ENCODE data around the gene PDILT.

The PDILT gene

GRCh38 chr16:20396846-20397467 is 7.6 kb downstream of the PDILT start (continued):
- TF ChIP-seq ZNF280C (tag by site-specific recombination; IDR thresholded peaks at IDR 0.05) (no peak), ZNF701 (tag by site-specific recombination; IDR thresholded peaks at IDR 0.05) (no peak), ZNF501 (tag by site-specific recombination; IDR thresholded peaks at IDR 0.05) (no peak), ZNF202 (tag by site-specific recombination; IDR thresholded peaks at IDR 0.05; ENCODE audit: borderline replicate concordance) (no peak), KLF9 (tag by site-specific recombination; IDR thresholded peaks at IDR 0.05; ENCODE audit: low read depth) (no peak), GLIS1 (tag by site-specific recombination; IDR thresholded peaks at IDR 0.05) (no peak)

- no peak overlapping the region for H3K27ac ChIP-seq (ENCODE audit: extremely low read depth, low read depth, low read length)
- no peaks in the 10 kb centered on the region for H3K36me3 ChIP-seq (ENCODE audit: control insufficient read depth in 2 of 2, insufficient read depth in 1 of 2, low read length in 2 of 2)
- ChIA-PET POLR2A (no interaction called here), CTCF (interaction anchor here (1.3 to 2.6 kb wide), 2 partner anchors 10 to 11 kb away, joined by 6 to 19 read pairs; no protein-coding TSS in a partner anchor)
- H3K4me1 ChIP-seq (ENCODE audit: control insufficient read depth, insufficient read depth, low read length): no peaks in the 10 kb centered on the region
- TF ChIP-seq ZSCAN16 (tag by site-specific recombination; IDR thresholded peaks at IDR 0.05) (no peak), ZNF169 (tag by site-specific recombination; IDR thresholded peaks at IDR 0.05) (no peak), ZBTB7A (tag by site-specific recombination; IDR thresholded peaks at IDR 0.05; ENCODE audit: low read depth) (no peak), GLIS2 (tag by site-specific recombination; IDR thresholded peaks at IDR 0.05) (no peak), OVOL3 (tag by site-specific recombination; IDR thresholded peaks at IDR 0.05) (no peak), ZNF501 (tag by site-specific recombination; IDR thresholded peaks at IDR 0.05) (no peak), ZSCAN5A (tag by site-specific recombination; IDR thresholded peaks at IDR 0.05) (no peak), RBAK (tag by site-specific recombination; IDR thresholded peaks at IDR 0.05) (no peak), ZNF37A (tag by site-specific recombination; IDR thresholded peaks at IDR 0.05) (no peak), ZNF280C (tag by site-specific recombination; IDR thresholded peaks at IDR 0.05) (no peak), TCF7L2 (IDR thresholded peaks at IDR 0.05; ENCODE audit: borderline replicate concordance, low read depth, low read length) (no peak), KLF9 (tag by site-specific recombination; IDR thresholded peaks at IDR 0.05; ENCODE audit: low read depth) (no peak), ZNF701 (tag by site-specific recombination; IDR thresholded peaks at IDR 0.05) (no peak), ZNF10 (tag by site-specific recombination; IDR thresholded peaks at IDR 0.05) (no peak), ZNF449 (tag by site-specific recombination; IDR thresholded peaks at IDR 0.05) (no peak), REST (tag by site-specific recombination; IDR thresholded peaks at IDR 0.05) (no peak), BCL6B (tag by site-specific recombination; IDR thresholded peaks at IDR 0.05) (no peak)
- no peaks in the 10 kb centered on the region for H3K9me3 ChIP-seq (ENCODE audit: control insufficient read depth, insufficient read depth, low read depth, low read length)
- no peak overlapping the region for H3K4me3 ChIP-seq (ENCODE audit: low read depth, low read length)
Observed at GRCh38 chr16:20395946-20396345, 8.6 kb downstream of the PDILT start.

All from HEK293 (cell line).